ENCODE data around the gene EFL1. TPM values are rescaled to one million over a fixed set of nuclear protein-coding genes. Genes with fewer than 3 reads are reported as not detected.
"Not testable (repeated sequence)": the region's sequence is repeated elsewhere in the genome, so short reads cannot be mapped to it uniquely, and the experiment has no call there.

Gene EFL1
- total RNA-seq, 2 donors from 2014 or later = 27.4 to 38.9 TPM

- Histone ChIP-seq H3K4me3 (no peak overlapping the region), H3K27ac (no peak overlapping the region), H3K36me3 (no peaks in the 10 kb centered on the region), H3K9me3 (no peaks in the 10 kb centered on the region), H3K27me3 (no peaks in the 10 kb centered on the region), H3K4me1 (no peaks in the 10 kb centered on the region), H3K9ac (ENCODE audit: low read depth in 2 of 2, low read length in 2 of 2) (no peak overlapping the region)
- DNase-seq = no peak
- TF ChIP-seq, protein P1, sequence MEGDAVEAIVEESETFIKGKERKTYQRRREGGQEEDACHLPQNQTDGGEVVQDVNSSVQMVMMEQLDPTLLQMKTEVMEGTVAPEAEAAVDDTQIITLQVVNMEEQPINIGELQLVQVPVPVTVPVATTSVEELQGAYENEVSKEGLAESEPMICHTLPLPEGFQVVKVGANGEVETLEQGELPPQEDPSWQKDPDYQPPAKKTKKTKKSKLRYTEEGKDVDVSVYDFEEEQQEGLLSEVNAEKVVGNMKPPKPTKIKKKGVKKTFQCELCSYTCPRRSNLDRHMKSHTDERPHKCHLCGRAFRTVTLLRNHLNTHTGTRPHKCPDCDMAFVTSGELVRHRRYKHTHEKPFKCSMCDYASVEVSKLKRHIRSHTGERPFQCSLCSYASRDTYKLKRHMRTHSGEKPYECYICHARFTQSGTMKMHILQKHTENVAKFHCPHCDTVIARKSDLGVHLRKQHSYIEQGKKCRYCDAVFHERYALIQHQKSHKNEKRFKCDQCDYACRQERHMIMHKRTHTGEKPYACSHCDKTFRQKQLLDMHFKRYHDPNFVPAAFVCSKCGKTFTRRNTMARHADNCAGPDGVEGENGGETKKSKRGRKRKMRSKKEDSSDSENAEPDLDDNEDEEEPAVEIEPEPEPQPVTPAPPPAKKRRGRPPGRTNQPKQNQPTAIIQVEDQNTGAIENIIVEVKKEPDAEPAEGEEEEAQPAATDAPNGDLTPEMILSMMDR (IDR thresholded peaks at IDR 0.05) = no peak
- intact Hi-C loops (cut with DNase I) = no loop called here
Measured at GRCh38 chr15:82298520-82298919, 36.0 kb upstream of the EFL1 start.

DNA sequence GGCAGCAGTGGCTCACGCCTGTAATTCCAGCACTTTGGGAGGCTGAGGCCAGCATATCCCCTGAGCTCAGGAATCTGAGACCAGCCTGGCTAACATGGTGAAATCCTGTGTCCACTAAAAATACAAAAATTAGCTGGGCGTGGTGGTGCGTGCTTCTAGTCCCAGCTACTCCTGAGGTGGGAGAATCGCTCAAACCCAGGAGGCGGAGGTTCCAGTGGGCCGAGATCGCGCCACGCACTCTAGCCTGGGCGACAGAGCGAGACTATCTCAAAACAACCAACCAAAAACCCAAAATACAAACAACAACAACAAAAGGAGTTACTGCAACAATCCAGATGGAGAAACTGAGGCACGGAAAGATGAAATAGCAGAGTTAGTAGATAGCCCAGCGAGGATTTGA is 35.5 kb upstream of the EFL1 start:
- H3K27me3 ChIP-seq = no peaks in the 10 kb centered on the region
- no peak for DNase-seq
- H3K4me3 ChIP-seq = no peak overlapping the region
- H3K4me1 ChIP-seq = no peaks in the 10 kb centered on the region
- H3K27ac ChIP-seq = no peak overlapping the region
- no peak overlapping the region for H3K9ac ChIP-seq (ENCODE audit: low read depth in 2 of 2, low read length in 2 of 2)
- no peaks in the 10 kb centered on the region for H3K36me3 ChIP-seq
- H3K9me3 ChIP-seq = no peaks in the 10 kb centered on the region
- TF ChIP-seq, protein P1 (IDR thresholded peaks at IDR 0.05) = no peak
- intact Hi-C loops (cut with DNase I) = no loop called here

DNA sequence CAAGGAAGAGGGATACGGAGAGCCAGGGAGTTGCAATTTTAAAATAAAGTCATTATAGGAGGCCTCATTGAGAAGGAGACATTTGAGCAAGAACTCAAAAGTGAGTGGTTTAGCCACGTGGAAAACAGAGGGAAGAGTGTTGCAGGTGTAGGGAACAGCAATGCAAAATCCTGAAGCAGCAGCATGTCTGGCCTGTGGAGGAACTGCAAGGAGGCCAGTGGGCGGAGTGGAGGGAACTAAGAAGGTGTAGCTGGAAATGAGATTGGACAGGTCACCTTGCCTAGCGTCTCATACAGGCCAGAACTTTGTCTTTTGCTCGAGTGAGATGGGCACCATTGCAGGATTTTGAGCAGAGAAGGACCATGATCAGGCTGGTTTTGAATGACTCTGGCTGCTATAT is 35.0 kb upstream of the EFL1 start:
- TF ChIP-seq, protein P1 (IDR thresholded peaks at IDR 0.05) = no peak
- intact Hi-C loops (cut with DNase I) = no loop called here
- no peak overlapping the region for H3K9ac ChIP-seq (ENCODE audit: low read depth in 2 of 2, low read length in 2 of 2)
- no peak for DNase-seq
- no peak overlapping the region for H3K27ac ChIP-seq
- no peaks in the 10 kb centered on the region for H3K36me3 ChIP-seq
- no peaks in the 10 kb centered on the region for H3K9me3 ChIP-seq
- no peaks in the 10 kb centered on the region for H3K27me3 ChIP-seq
- no peaks in the 10 kb centered on the region for H3K4me1 ChIP-seq
- no peak overlapping the region for H3K4me3 ChIP-seq

DNA sequence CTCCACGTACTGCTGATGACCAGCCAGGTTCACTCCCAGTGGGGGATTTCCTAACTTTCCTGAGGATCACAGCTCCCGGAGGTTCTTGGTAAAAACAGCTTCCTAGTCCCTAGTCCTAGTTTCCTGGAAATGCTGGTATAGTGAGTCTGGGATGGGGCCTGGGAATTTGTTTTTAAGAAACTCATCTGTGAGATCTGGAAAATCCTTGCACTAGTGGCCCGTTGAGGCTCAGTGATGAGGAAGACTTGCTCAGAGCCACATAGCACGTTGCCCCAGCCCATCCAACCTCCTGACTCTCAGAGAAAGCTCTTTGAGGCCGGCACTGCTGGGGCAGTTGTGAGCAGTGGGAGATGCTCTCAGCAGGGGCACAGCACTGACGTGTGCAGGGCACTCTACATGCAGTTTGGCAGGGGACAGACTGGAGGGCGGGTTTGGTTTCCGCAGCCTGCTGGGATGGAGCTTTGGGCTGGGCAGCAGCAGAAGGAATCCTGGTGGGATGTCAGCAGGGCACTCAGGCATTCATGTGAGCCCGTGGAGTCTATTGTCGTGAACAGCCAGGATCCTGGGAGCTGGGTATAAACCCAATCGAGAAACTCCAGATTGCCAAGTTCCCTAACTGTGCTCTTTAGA is 31.6 kb upstream of the EFL1 start:
- TF ChIP-seq, protein P1 (IDR thresholded peaks at IDR 0.05) = no peak

GRCh38 chr15:82292271-82292670 is 29.7 kb upstream of the EFL1 start:
- TF ChIP-seq, protein P1 (IDR thresholded peaks at IDR 0.05) = no peak
- Histone ChIP-seq H3K9ac (ENCODE audit: low read depth in 2 of 2, low read length in 2 of 2) (no peak overlapping the region), H3K9me3 (no peaks in the 10 kb centered on the region), H3K4me1 (no peaks in the 10 kb centered on the region), H3K4me3 (no peak overlapping the region), H3K36me3 (no peaks in the 10 kb centered on the region), H3K27ac (no peak overlapping the region), H3K27me3 (no peaks in the 10 kb centered on the region)
- intact Hi-C loops (cut with DNase I) = no loop called here
- DNase-seq = no peak

More for the DNA sequence above, 31.6 kb upstream of the EFL1 start:
- no peaks in the 10 kb centered on the region for H3K4me1 ChIP-seq
- no peak overlapping the region for H3K27ac ChIP-seq
- no peaks in the 10 kb centered on the region for H3K9me3 ChIP-seq
- DNase-seq = no peak
- no peak overlapping the region for H3K4me3 ChIP-seq
- no peaks in the 10 kb centered on the region for H3K36me3 ChIP-seq
- intact Hi-C loops (cut with DNase I) = no loop called here
- no peaks in the 10 kb centered on the region for H3K27me3 ChIP-seq
- no peak overlapping the region for H3K9ac ChIP-seq (ENCODE audit: low read depth in 2 of 2, low read length in 2 of 2)

- H3K9me3 ChIP-seq; intact Hi-C loops (cut with DNase I); H3K4me3 ChIP-seq; H3K9ac ChIP-seq (ENCODE audit: low read depth in 2 of 2, low read length in 2 of 2); H3K36me3 ChIP-seq; H3K27me3 ChIP-seq; H3K27ac ChIP-seq; DNase-seq; H3K4me1 ChIP-seq: not testable (repeated sequence)
Measured at GRCh38 chr15:82288202-82288601, 25.7 kb upstream of the EFL1 start.

- H3K9me3 ChIP-seq; H3K4me1 ChIP-seq; DNase-seq; H3K36me3 ChIP-seq; intact Hi-C loops (cut with DNase I); H3K27ac ChIP-seq; H3K27me3 ChIP-seq; H3K9ac ChIP-seq (ENCODE audit: low read depth in 2 of 2, low read length in 2 of 2); H3K4me3 ChIP-seq: not testable (repeated sequence)
Measured at GRCh38 chr15:82286475-82286874, 23.9 kb upstream of the EFL1 start.

DNA sequence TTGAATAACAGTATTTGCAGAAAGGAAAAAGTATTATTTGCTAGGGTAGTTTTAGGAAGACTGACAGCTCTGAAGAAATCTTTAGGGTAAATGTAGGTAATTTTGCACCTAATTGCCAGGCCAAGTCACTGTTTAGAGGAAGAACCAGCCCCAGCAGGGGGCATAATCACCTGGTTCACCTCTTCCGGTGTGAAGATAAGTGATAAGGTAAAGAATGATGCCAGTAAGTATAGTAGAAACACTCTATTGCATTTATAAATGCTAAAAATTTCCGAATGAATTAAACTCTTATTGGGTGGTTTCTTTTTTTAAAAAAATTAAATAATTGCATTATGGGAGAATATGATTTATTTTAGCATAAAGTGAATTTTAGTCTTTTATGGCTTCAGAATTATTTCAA is 21.8 kb upstream of the EFL1 start:
- H3K36me3 ChIP-seq; H3K4me1 ChIP-seq; H3K9ac ChIP-seq (ENCODE audit: low read depth in 2 of 2, low read length in 2 of 2); H3K9me3 ChIP-seq; H3K27me3 ChIP-seq; DNase-seq; H3K4me3 ChIP-seq; intact Hi-C loops (cut with DNase I); H3K27ac ChIP-seq: not testable (repeated sequence)

GRCh38 chr15:82282386-82282785 is 19.9 kb upstream of the EFL1 start:
- H3K4me3 ChIP-seq; H3K9me3 ChIP-seq; H3K27me3 ChIP-seq; H3K9ac ChIP-seq (ENCODE audit: low read depth in 2 of 2, low read length in 2 of 2); H3K4me1 ChIP-seq; intact Hi-C loops (cut with DNase I); H3K27ac ChIP-seq; DNase-seq; H3K36me3 ChIP-seq: not testable (repeated sequence)

All from colonic mucosa (tissue), 4 donors.